SK-N-MC (cell line): ENCODE data around the gene TENT5C.

ENCODE experiments used
- EZH2 ChIP-seq: fragments of 200-600 bp; sonication (generic); IDR thresholded peaks from one replicate; pipeline ENCODE4 v1.6.1; 2017; ENCODE audit warnings: antibody characterized with exemption
- FOXP2 ChIP-seq: optimal IDR thresholded peaks from 2 replicates; pipeline ENCODE3; 2011; ENCODE audit warnings: mild to moderate bottlenecking, moderate library complexity; ENCODE audit not compliant: insufficient read depth; ENCODE audit errors: extremely low read length, control extremely low read depth
- POLR2AphosphoS5 ChIP-seq: IDR thresholded peaks from 2 replicates; pipeline ENCODE4 v1.6.1; 2012; ENCODE audit warnings: mild to moderate bottlenecking, low read depth, low read length, borderline replicate concordance

GRCh38 chr1:117579221-117579906, 26.5 kb upstream of the TENT5C start:
- TF ChIP-seq EZH2 = no peak
- TF ChIP-seq POLR2AphosphoS5 = no peak
- TF ChIP-seq FOXP2 = no peak
